Mesenchymal stem cell (in vitro differentiated cells and primary cell): ENCODE results near the gene CEBPE.

Source experiments
- DNase-seq: peaks from one replicate; pipeline ENCODE4 v3.0.0-alpha.2; 2013
- H2AFZ ChIP-seq: one replicate; pipeline ENCODE4 v1.6.1; 2013; ENCODE audit warnings: low read depth, mild to moderate bottlenecking, control low read depth, inconsistent platforms, low read length, moderate library complexity
- H2AK5ac ChIP-seq: 2 replicates; pipeline ENCODE4 v1.6.1; 2013; ENCODE audit warnings: low read length, moderate library complexity, mild to moderate bottlenecking, inconsistent platforms; ENCODE audit not compliant: severe bottlenecking
- H2BK120ac ChIP-seq: one replicate; pipeline ENCODE4 v1.6.1; 2013; ENCODE audit warnings: low read depth, mild to moderate bottlenecking, inconsistent platforms, low read length, moderate library complexity
- H2BK12ac ChIP-seq, 2 experiments: one replicate each; pipeline ENCODE4 v1.6.1; 2013; ENCODE audit warnings: inconsistent platforms in 2 of 2, low read length in 2 of 2, mild to moderate bottlenecking in 2 of 2, moderate library complexity in 2 of 2, control low read depth in 1 of 2
- H2BK15ac ChIP-seq: one replicate; pipeline ENCODE4 v1.6.1; 2013; ENCODE audit warnings: mild to moderate bottlenecking, low read depth, inconsistent platforms; ENCODE audit not compliant: poor library complexity, severe bottlenecking
- H2BK5ac ChIP-seq: 2 replicates; pipeline ENCODE4 v1.6.1; 2013; ENCODE audit warnings: low read depth, mild to moderate bottlenecking, low read length, control low read depth, inconsistent platforms; ENCODE audit not compliant: poor library complexity, severe bottlenecking
- H3K14ac ChIP-seq, 2 experiments: one replicate each; pipeline ENCODE4 v1.6.1; 2013; ENCODE audit warnings: inconsistent platforms in 2 of 2, low read length in 2 of 2, control low read depth in 1 of 2, mild to moderate bottlenecking in 1 of 2, moderate library complexity in 1 of 2
- H3K18ac ChIP-seq, 2 experiments: one replicate each; pipeline ENCODE4 v1.6.1; 2013; ENCODE audit warnings: inconsistent platforms in 2 of 2, low read length in 2 of 2, control low read depth in 1 of 2, low read depth in 1 of 2, mild to moderate bottlenecking in 1 of 2
- H3K23ac ChIP-seq, 2 experiments: one replicate each; pipeline ENCODE4 v1.6.1; 2013; ENCODE audit warnings: inconsistent platforms in 2 of 2, low read length in 2 of 2, mild to moderate bottlenecking in 2 of 2, moderate library complexity in 2 of 2, control low read depth in 1 of 2
- H3K27ac ChIP-seq: 2 replicates; pipeline ENCODE4 v1.5.1; 2013; ENCODE audit warnings: mild to moderate bottlenecking, moderate library complexity, low read length, control low read depth, inconsistent platforms; ENCODE audit not compliant: poor library complexity, severe bottlenecking
- H3K27me3 ChIP-seq, 2 experiments: 2 replicates each; pipeline versions ENCODE4 v1.6.1 to v1.7.0; 2013; ENCODE audit warnings: low read length in 2 of 2, mild to moderate bottlenecking in 2 of 2, moderate library complexity in 2 of 2, control low read depth in 1 of 2, inconsistent platforms in 1 of 2; ENCODE audit not compliant: control insufficient read depth in 1 of 2, insufficient read depth in 1 of 2
- H3K36me3 ChIP-seq, 2 experiments: 2 replicates each; pipeline versions ENCODE4 v1.6.1 to v1.7.0; 2013; ENCODE audit warnings: low read length in 2 of 2, control low read depth in 1 of 2, inconsistent platforms in 1 of 2, low read depth in 1 of 2, mild to moderate bottlenecking in 1 of 2; ENCODE audit not compliant: insufficient read depth in 2 of 2, control insufficient read depth in 1 of 2
- H3K4ac ChIP-seq, 2 experiments: one replicate each; pipeline ENCODE4 v1.6.1; 2013; ENCODE audit warnings: inconsistent platforms in 2 of 2, low read length in 2 of 2, mild to moderate bottlenecking in 2 of 2, moderate library complexity in 2 of 2, control low read depth in 1 of 2, low read depth in 1 of 2
- H3K4me1 ChIP-seq: 2 replicates; pipeline ENCODE4 v1.6.1; 2013; ENCODE audit warnings: low read depth, low read length, control low read depth; ENCODE audit not compliant: control insufficient read depth, insufficient read depth
- H3K4me2 ChIP-seq: 2 replicates; pipeline ENCODE4 v1.6.1; 2013; ENCODE audit warnings: low read length, mild to moderate bottlenecking, inconsistent platforms; ENCODE audit not compliant: poor library complexity, severe bottlenecking
- H3K4me3 ChIP-seq, 2 experiments: 2 replicates each; pipeline versions ENCODE4 v1.5.1 to v1.7.0; 2013; ENCODE audit warnings: low read length in 2 of 2, mild to moderate bottlenecking in 2 of 2, control low read depth in 1 of 2, low read depth in 1 of 2; ENCODE audit not compliant: insufficient read depth in 1 of 2
- H3K79me1 ChIP-seq: replicated peaks from 2 replicates; pipeline ENCODE4 v1.6.1; 2013; ENCODE audit warnings: mild to moderate bottlenecking, control low read depth, low read length, inconsistent platforms; ENCODE audit not compliant: poor library complexity, severe bottlenecking
- H3K9ac ChIP-seq: 2 replicates; pipeline ENCODE4 v1.7.0; 2013; ENCODE audit warnings: mild to moderate bottlenecking, low read length, moderate library complexity
- H3K9me3 ChIP-seq: 2 replicates; pipeline ENCODE4 v1.7.0; 2013; ENCODE audit warnings: mild to moderate bottlenecking, low read length; ENCODE audit not compliant: control insufficient read depth
- H4K8ac ChIP-seq: one replicate; pipeline ENCODE4 v1.6.1; 2013; ENCODE audit warnings: inconsistent platforms, mild to moderate bottlenecking, low read length, moderate library complexity
- H4K91ac ChIP-seq: one replicate; pipeline ENCODE4 v1.6.1; 2013; ENCODE audit warnings: mild to moderate bottlenecking, low read length, inconsistent platforms
- WGBS: methylation state at CpG from one replicate; pipeline ENCODE4 v1.1.7; 2013; ENCODE audit warnings: mixed read lengths; 5-methylcytosine and 5-hydroxymethylcytosine counted together

Gene CEBPE

DNA sequence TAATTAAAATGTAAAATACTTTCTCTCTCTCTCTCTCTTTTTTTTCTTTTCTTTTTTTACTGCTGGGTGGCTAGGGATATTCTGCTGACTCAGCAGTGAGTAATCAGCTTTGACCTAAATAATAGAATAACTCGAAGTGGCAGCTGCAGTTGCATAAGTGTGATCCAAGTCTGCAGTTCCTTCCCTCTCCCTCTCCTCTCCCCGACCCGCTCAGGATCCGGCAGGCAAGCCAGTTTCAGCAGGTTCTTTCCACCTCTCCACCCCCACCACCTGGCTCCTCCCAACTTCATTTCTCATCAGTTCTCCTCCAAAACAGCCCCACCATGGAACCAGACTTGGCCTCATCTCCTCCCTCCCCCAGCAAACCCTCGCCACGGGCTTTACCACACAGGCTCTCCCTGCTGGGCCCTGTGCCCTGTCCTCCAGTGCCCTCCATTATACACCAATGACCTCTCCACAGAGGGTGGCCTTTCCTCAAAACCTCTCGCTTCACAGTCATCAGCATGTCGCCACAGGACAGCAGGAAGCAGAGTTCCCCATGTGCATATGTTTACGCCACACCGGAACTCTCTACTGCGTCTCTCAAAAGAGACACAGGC is 42.0 kb upstream of the CEBPE start:
- DNase-seq = peak; percentile 86
- H4K91ac ChIP-seq = no peak overlapping the region
- H3K36me3 ChIP-seq = peaks cover 0 to 16% of the 10 kb centered on the region in 2 experiments
- H3K4me3 ChIP-seq = peak overlapping the region in 1 of 2 experiments; percentile 42
- peak overlapping the region; percentile 21 for H2AFZ ChIP-seq
- no peak overlapping the region for H4K8ac ChIP-seq
- H2BK12ac ChIP-seq = peak overlapping the region in 1 of 2 experiments; percentile 3
- H3K4me1 ChIP-seq = peaks cover 8% of the 10 kb centered on the region
- no peaks in the 10 kb centered on the region for H3K9me3 ChIP-seq
- H3K27ac ChIP-seq = no peak overlapping the region
- H3K23ac ChIP-seq = no peak overlapping the region
- WGBS = 51% methylated on average over 11 of the region's 11 CpGs
- H2BK15ac ChIP-seq = peak overlapping the region; percentile 29
- no peak overlapping the region for H2AK5ac ChIP-seq
- peak overlapping the region; percentile 0 to 69 for H3K18ac ChIP-seq
- H3K9ac ChIP-seq = peak overlapping the region; percentile 74
- no peak overlapping the region for H2BK120ac ChIP-seq
- no peak overlapping the region for H3K4ac ChIP-seq
- H2BK5ac ChIP-seq = no peak overlapping the region
- H3K27me3 ChIP-seq = peaks cover 0 to 5% of the 10 kb centered on the region in 2 experiments
- no peaks in the 10 kb centered on the region for H3K79me1 ChIP-seq
- no peak overlapping the region for H3K14ac ChIP-seq
- no peak overlapping the region for H3K4me2 ChIP-seq

DNA sequence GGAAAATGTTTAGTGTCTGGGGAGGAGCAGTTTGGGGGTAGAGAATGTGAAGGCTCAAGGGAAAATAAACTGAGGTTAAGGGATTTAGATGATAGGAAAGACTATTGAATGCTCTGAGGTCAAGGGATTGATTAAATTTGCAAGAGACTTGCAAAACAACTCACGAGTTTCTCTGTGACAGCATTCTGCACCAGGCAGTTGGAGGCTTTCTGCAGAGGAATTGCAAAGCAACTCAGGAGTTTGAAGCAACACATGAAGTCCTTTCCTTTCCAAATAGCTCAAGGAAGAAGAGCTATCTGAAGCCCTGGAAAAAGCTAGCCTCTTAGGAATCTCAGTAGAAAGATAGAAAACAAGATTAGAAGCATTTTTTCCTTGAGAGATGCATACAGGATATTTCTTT is 40.5 kb upstream of the CEBPE start:
- H3K4ac ChIP-seq = no peak overlapping the region
- H4K91ac ChIP-seq = no peak overlapping the region
- H2BK120ac ChIP-seq = no peak overlapping the region
- H2BK15ac ChIP-seq = no peak overlapping the region
- H2BK12ac ChIP-seq = no peak overlapping the region
- H3K9me3 ChIP-seq = no peaks in the 10 kb centered on the region
- H3K27me3 ChIP-seq = peaks cover 0 to 5% of the 10 kb centered on the region in 2 experiments
- peaks cover 14% of the 10 kb centered on the region for H3K4me1 ChIP-seq
- H3K27ac ChIP-seq = no peak overlapping the region
- no peak overlapping the region for H2AK5ac ChIP-seq
- no peak overlapping the region for H3K18ac ChIP-seq
- H3K4me2 ChIP-seq = no peak overlapping the region
- H2AFZ ChIP-seq = no peak overlapping the region
- no peak overlapping the region for H3K23ac ChIP-seq
- H3K14ac ChIP-seq = no peak overlapping the region
- H3K79me1 ChIP-seq = no peaks in the 10 kb centered on the region
- no peak overlapping the region for H4K8ac ChIP-seq
- H3K9ac ChIP-seq = no peak overlapping the region
- H3K4me3 ChIP-seq = no peak overlapping the region
- peak; percentile 43 for DNase-seq
- 54% methylated on average over 1 of the region's 1 CpG for WGBS
- no peak overlapping the region for H2BK5ac ChIP-seq
- H3K36me3 ChIP-seq = peaks cover 0 to 12% of the 10 kb centered on the region in 2 experiments

DNA sequence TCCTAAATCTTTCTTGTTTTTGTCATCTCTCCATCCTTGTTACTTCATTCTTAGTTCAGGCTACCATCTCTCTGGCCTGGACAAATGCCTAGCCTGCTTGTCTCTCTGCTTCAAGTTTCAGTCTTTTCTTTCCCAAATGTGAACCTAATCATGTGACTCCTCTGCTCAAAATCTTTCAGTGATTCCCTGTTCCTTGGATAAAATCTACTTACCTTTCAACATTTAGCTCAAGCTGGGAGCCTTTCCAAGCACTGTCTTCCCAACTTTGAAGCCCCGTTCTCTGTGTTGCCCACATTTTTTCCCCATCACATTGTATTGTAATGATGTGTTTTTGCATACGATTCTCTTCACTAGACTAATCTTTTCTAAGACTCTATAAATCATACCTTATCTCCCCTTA is 39.7 kb upstream of the CEBPE start:
- Histone ChIP-seq H2BK5ac (no peak overlapping the region), H2BK120ac (no peak overlapping the region), H3K18ac (no peak overlapping the region), H3K23ac (no peak overlapping the region), H3K9ac (no peak overlapping the region), H3K14ac (no peak overlapping the region), H3K4me3 (no peak overlapping the region), H2BK12ac (no peak overlapping the region), H2BK15ac (no peak overlapping the region), H3K79me1 (no peaks in the 10 kb centered on the region), H3K36me3 (peaks cover 0 to 7% of the 10 kb centered on the region in 2 experiments), H3K4ac (no peak overlapping the region), H3K27me3 (peaks cover 0 to 5% of the 10 kb centered on the region in 2 experiments), H3K4me2 (no peak overlapping the region), H2AK5ac (no peak overlapping the region), H3K4me1 (peaks cover 18% of the 10 kb centered on the region), H4K91ac (no peak overlapping the region), H3K27ac (no peak overlapping the region), H3K9me3 (no peaks in the 10 kb centered on the region), H2AFZ (no peak overlapping the region), H4K8ac (no peak overlapping the region)
- DNase-seq = no peak
- WGBS = no CpG with 5 or more reads among the region's 2 CpGs

DNA sequence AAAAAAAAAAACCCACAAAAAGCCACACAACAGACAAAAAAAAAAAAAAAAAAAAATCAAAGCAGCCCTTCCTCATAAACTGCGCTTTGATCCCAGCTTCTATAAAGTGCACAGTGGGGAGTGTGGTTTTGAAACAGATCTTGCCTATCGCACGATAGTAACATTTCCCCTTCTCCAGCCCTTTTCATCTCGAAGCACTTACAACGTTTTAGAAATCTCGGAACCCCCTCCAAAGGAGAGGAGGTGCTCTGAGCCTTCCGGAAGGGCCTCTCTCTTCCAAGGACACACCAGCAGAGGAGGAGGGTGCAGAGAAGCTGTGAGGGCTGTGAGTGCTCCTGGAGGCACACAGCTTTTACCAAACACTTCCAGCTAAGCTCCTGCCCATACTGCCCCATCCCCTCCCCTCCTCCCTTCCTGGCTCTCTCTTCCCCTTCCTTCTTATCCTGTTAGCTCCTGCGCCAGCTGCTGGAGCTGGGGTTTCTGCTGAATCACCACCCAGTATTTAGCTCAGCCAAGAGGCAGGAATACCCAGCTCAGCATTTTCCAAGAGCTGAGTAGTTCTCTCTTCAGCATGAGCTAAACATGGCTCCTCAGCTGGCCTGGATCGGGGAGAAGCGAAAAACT is 36.0 kb upstream of the CEBPE start:
- Histone ChIP-seq H3K14ac (no peak overlapping the region), H3K4me1 (peaks cover 11% of the 10 kb centered on the region), H4K8ac (peak overlapping the region; percentile 39), H2AFZ (peak overlapping the region; percentile 30), H3K36me3 (peaks cover 0 to 12% of the 10 kb centered on the region in 2 experiments), H3K4me3 (peak overlapping the region in 1 of 2 experiments; percentile 60), H3K9ac (peak overlapping the region; percentile 91), H3K4ac (peak overlapping the region; percentile 3 to 95), H2BK5ac (no peak overlapping the region), H3K4me2 (no peak overlapping the region), H2BK12ac (peak overlapping the region in 1 of 2 experiments; percentile 85), H3K18ac (peak overlapping the region; percentile 67 to 95), H3K79me1 (no peaks in the 10 kb centered on the region), H2BK120ac (peak overlapping the region; percentile 68), H3K23ac (no peak overlapping the region), H2BK15ac (no peak overlapping the region), H2AK5ac (no peak overlapping the region), H4K91ac (peak overlapping the region; percentile 93), H3K27ac (peak overlapping the region; percentile 3), H3K9me3 (no peaks in the 10 kb centered on the region), H3K27me3 (no peaks in the 10 kb centered on the region)
- 69% methylated on average over 6 of the region's 10 CpGs for WGBS
- peak; percentile 89 for DNase-seq
